Measurements from ENCODE around the gene IFT88. TPM values are rescaled to one million over a fixed set of nuclear protein-coding genes. Genes with fewer than 3 reads are reported as not detected.

The IFT88 gene
- total RNA-seq, 1 experiment from 2014 or later = 12.3 TPM

GRCh38 chr13:20667857-20668437, 101.0 kb downstream of the IFT88 start:
- Histone ChIP-seq H3K9me3 (ENCODE audit: control insufficient read depth, insufficient read depth, low read depth, low read length) (no peaks in the 10 kb centered on the region), H3K36me3 (ENCODE audit: control insufficient read depth, insufficient read depth, low read length) (no peaks in the 10 kb centered on the region), H3K27me3 (ENCODE audit: control insufficient read depth, insufficient read depth, low read length) (no peaks in the 10 kb centered on the region), H3K4me1 (ENCODE audit: control insufficient read depth, insufficient read depth, low read length) (no peaks in the 10 kb centered on the region), H3K4me3 (ENCODE audit: low read depth in 2 of 2, low read length in 2 of 2) (no peak overlapping the region), H3K27ac (ENCODE audit: low read length) (no peak overlapping the region)
- TF ChIP-seq, protein P1, sequence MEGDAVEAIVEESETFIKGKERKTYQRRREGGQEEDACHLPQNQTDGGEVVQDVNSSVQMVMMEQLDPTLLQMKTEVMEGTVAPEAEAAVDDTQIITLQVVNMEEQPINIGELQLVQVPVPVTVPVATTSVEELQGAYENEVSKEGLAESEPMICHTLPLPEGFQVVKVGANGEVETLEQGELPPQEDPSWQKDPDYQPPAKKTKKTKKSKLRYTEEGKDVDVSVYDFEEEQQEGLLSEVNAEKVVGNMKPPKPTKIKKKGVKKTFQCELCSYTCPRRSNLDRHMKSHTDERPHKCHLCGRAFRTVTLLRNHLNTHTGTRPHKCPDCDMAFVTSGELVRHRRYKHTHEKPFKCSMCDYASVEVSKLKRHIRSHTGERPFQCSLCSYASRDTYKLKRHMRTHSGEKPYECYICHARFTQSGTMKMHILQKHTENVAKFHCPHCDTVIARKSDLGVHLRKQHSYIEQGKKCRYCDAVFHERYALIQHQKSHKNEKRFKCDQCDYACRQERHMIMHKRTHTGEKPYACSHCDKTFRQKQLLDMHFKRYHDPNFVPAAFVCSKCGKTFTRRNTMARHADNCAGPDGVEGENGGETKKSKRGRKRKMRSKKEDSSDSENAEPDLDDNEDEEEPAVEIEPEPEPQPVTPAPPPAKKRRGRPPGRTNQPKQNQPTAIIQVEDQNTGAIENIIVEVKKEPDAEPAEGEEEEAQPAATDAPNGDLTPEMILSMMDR (IDR thresholded peaks at IDR 0.05) = no peak
- TF ChIP-seq POLR2AphosphoS5 (IDR thresholded peaks at IDR 0.05; ENCODE audit: low read depth, low read length) (no peak), SIN3A (IDR thresholded peaks at IDR 0.05; ENCODE audit: borderline replicate concordance, insufficient read depth, low read depth, low read length) (no peak), TCF7L2 (IDR thresholded peaks at IDR 0.05; ENCODE audit: low read depth, low read length) (no peak)
- ATAC-seq (no peak), DNase-seq (ENCODE audit: low read depth, low spot score) (no peak)
- ChIA-PET CTCF (no interaction called here), POLR2A (no interaction called here)
- in situ Hi-C loops (cut with HindIII; ENCODE audit: low pct_unique_long_range_greater_than_20kb, low sequenced_read_pairs) (no loop called here), intact Hi-C loops (cut with micrococcal nuclease; ENCODE audit: unreplicated experiment) (no loop called here)
- BruUV-seq (replicated peaks) = no TSS peak

GRCh38 chr13:20669162-20669561, 102.2 kb downstream of the IFT88 start:
- intact Hi-C loops (cut with micrococcal nuclease; ENCODE audit: unreplicated experiment) = no loop called here
- ChIA-PET CTCF (no interaction called here), POLR2A (no interaction called here)
- BruUV-seq (replicated peaks) = no TSS peak
- no peaks in the 10 kb centered on the region for H3K9me3 ChIP-seq (ENCODE audit: control insufficient read depth, insufficient read depth, low read depth, low read length)
- no peak overlapping the region for H3K27ac ChIP-seq (ENCODE audit: low read length)
- H3K36me3 ChIP-seq (ENCODE audit: control insufficient read depth, insufficient read depth, low read length) = no peaks in the 10 kb centered on the region
- no peaks in the 10 kb centered on the region for H3K4me1 ChIP-seq (ENCODE audit: control insufficient read depth, insufficient read depth, low read length)
- no peak overlapping the region for H3K4me3 ChIP-seq (ENCODE audit: low read depth in 2 of 2, low read length in 2 of 2)
- in situ Hi-C loops (cut with HindIII; ENCODE audit: low pct_unique_long_range_greater_than_20kb, low sequenced_read_pairs) = no loop called here
- ATAC-seq (no peak), DNase-seq (ENCODE audit: low read depth, low spot score) (no peak)
- no peaks in the 10 kb centered on the region for H3K27me3 ChIP-seq (ENCODE audit: control insufficient read depth, insufficient read depth, low read length)
- TF ChIP-seq, protein P2, sequence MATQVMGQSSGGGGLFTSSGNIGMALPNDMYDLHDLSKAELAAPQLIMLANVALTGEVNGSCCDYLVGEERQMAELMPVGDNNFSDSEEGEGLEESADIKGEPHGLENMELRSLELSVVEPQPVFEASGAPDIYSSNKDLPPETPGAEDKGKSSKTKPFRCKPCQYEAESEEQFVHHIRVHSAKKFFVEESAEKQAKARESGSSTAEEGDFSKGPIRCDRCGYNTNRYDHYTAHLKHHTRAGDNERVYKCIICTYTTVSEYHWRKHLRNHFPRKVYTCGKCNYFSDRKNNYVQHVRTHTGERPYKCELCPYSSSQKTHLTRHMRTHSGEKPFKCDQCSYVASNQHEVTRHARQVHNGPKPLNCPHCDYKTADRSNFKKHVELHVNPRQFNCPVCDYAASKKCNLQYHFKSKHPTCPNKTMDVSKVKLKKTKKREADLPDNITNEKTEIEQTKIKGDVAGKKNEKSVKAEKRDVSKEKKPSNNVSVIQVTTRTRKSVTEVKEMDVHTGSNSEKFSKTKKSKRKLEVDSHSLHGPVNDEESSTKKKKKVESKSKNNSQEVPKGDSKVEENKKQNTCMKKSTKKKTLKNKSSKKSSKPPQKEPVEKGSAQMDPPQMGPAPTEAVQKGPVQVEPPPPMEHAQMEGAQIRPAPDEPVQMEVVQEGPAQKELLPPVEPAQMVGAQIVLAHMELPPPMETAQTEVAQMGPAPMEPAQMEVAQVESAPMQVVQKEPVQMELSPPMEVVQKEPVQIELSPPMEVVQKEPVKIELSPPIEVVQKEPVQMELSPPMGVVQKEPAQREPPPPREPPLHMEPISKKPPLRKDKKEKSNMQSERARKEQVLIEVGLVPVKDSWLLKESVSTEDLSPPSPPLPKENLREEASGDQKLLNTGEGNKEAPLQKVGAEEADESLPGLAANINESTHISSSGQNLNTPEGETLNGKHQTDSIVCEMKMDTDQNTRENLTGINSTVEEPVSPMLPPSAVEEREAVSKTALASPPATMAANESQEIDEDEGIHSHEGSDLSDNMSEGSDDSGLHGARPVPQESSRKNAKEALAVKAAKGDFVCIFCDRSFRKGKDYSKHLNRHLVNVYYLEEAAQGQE (IDR thresholded peaks at IDR 0.05; ENCODE audit: insufficient read depth in 1 of 2, low read depth in 2 of 2, low read length in 1 of 2) = no peak
- no peak for TF ChIP-seq SIN3A (IDR thresholded peaks at IDR 0.05; ENCODE audit: borderline replicate concordance, insufficient read depth, low read depth, low read length)
- no peak for TF ChIP-seq TCF7L2 (IDR thresholded peaks at IDR 0.05; ENCODE audit: low read depth, low read length)
- TF ChIP-seq, protein P1 (IDR thresholded peaks at IDR 0.05) = no peak
- TF ChIP-seq POLR2AphosphoS5 (IDR thresholded peaks at IDR 0.05; ENCODE audit: low read depth, low read length) = no peak

Measured in Panc1 (cell line).